ENCODE data around the gene ILKAP.

DNA sequence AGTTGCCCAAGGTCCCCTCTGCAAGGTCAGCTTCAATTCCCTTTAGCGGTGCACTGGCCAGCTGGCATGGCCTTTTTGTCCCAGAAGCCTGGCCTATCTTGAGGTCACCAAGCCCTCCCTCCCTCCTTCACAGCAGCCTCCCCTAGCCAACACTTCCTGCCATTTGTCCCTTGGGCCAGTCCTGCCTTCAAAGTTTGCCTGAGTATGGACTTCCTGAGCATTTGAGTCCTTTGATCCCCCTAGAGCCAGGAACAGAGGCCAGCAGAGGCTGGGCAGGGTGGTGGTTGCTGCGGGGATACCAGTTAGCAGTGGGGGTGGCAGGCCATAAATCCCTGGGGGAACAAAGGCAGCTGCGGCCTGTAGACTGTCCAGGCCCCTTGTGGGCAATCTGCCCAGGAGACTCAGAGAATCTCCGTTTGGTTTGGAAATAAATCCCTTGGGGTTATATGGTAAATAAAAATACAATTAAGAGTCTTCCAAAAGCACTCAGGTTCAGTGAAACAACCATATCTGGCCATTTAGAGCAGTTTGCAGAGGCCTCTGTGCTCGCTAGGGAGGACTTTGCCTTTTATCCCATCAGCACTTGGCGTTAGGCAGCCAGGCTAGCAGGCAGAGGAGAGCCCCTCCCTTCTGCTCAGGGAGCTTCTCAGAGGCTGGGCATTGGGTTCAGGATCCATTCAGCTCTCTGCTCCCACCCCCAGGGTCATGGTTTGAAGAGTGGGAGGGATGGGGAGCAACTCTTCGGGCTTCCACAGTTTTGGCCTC is 39.4 kb upstream of the ILKAP start:
- TF ChIP-seq CTCF (IDR thresholded peaks at IDR 0.05; ENCODE audit: insufficient read depth, low read length, poor library complexity, severe bottlenecking) (no peak), EZH2phosphoT487 (conservative IDR thresholded peaks at IDR 0.05; ENCODE audit: low read length) (no peak)

All from SU-DHL-6 (cell line).